ENCODE data around the gene EHD4.

GRCh38 chr15:41876007-41876406 is 96.3 kb downstream of the EHD4 start:
- no peak for TF ChIP-seq CTCF (IDR thresholded peaks at IDR 0.05)
- TF ChIP-seq POLR2AphosphoS5 (IDR thresholded peaks at IDR 0.05; ENCODE audit: insufficient read depth in 1 of 2, low read depth in 1 of 2), result no peak
- no peak for TF ChIP-seq POLR2A (IDR thresholded peaks at IDR 0.05)

Measured in vagina (tissue), 2 donors.